ENCODE data around the gene TNIP2.
"Not testable (repeated sequence)": the region's sequence is repeated elsewhere in the genome, so short reads cannot be mapped to it uniquely, and the experiment has no call there.

Gene TNIP2

DNA sequence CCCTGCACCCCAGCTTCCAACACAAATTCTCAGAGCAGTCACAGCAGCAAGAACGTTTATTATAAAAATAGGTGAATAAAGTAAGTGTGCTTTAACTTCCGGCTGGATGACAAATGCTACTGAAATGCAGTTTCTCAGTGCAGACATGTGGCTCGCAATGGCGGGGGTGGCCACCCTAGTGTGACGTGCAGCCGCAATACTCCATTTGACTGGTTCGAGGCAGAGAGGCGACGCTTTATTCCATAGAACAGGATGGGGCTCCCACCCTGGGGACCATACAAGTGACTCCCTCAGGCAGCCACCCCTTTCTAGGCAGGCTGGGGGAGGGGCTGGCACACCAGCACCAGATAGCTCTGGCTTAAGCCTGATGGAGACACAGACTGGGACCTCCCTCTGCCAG, 14.5 kb downstream of the TNIP2 start:
- H3K36me3 ChIP-seq: peaks cover 36% of the 10 kb centered on the region
- no peaks in the 10 kb centered on the region for H3K27me3 ChIP-seq
- H3K4me1 ChIP-seq: peaks cover 11% of the 10 kb centered on the region
- no peak overlapping the region for H3K4me3 ChIP-seq (ENCODE audit: low read depth, low read length)
- TF ChIP-seq, protein P1, sequence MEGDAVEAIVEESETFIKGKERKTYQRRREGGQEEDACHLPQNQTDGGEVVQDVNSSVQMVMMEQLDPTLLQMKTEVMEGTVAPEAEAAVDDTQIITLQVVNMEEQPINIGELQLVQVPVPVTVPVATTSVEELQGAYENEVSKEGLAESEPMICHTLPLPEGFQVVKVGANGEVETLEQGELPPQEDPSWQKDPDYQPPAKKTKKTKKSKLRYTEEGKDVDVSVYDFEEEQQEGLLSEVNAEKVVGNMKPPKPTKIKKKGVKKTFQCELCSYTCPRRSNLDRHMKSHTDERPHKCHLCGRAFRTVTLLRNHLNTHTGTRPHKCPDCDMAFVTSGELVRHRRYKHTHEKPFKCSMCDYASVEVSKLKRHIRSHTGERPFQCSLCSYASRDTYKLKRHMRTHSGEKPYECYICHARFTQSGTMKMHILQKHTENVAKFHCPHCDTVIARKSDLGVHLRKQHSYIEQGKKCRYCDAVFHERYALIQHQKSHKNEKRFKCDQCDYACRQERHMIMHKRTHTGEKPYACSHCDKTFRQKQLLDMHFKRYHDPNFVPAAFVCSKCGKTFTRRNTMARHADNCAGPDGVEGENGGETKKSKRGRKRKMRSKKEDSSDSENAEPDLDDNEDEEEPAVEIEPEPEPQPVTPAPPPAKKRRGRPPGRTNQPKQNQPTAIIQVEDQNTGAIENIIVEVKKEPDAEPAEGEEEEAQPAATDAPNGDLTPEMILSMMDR (IDR thresholded peaks at IDR 0.05; ENCODE audit: low read depth, low read length): no peak
- H3K9me3 ChIP-seq: no peaks in the 10 kb centered on the region
- no peak for DNase-seq

- not testable (repeated sequence) for H3K9me3 ChIP-seq; DNase-seq; H3K27me3 ChIP-seq; H3K4me3 ChIP-seq (ENCODE audit: low read depth, low read length); H3K4me1 ChIP-seq
- H3K36me3 ChIP-seq: peaks cover 18% of the 10 kb centered on the region
Measured at GRCh38 chr4:2738296-2738695, 17.8 kb downstream of the TNIP2 start.

GRCh38 chr4:2735869-2736268, 20.3 kb downstream of the TNIP2 start:
- H3K4me1 ChIP-seq: no peaks in the 10 kb centered on the region
- TF ChIP-seq, protein P1 (IDR thresholded peaks at IDR 0.05; ENCODE audit: low read depth, low read length): no peak
- no peaks in the 10 kb centered on the region for H3K27me3 ChIP-seq
- no peaks in the 10 kb centered on the region; the same call in 1 of the 2 replicates for H3K9me3 ChIP-seq
- H3K36me3 ChIP-seq: peaks cover 22% of the 10 kb centered on the region
- DNase-seq: no peak
- no peak overlapping the region for H3K4me3 ChIP-seq (ENCODE audit: low read depth, low read length)

GRCh38 chr4:2734612-2735011, 21.5 kb downstream of the TNIP2 start:
- peaks cover 26% of the 10 kb centered on the region for H3K36me3 ChIP-seq
- no peaks in the 10 kb centered on the region; the same call in 1 of the 2 replicates for H3K9me3 ChIP-seq
- TF ChIP-seq, protein P1 (IDR thresholded peaks at IDR 0.05; ENCODE audit: low read depth, low read length): no peak

DNA sequence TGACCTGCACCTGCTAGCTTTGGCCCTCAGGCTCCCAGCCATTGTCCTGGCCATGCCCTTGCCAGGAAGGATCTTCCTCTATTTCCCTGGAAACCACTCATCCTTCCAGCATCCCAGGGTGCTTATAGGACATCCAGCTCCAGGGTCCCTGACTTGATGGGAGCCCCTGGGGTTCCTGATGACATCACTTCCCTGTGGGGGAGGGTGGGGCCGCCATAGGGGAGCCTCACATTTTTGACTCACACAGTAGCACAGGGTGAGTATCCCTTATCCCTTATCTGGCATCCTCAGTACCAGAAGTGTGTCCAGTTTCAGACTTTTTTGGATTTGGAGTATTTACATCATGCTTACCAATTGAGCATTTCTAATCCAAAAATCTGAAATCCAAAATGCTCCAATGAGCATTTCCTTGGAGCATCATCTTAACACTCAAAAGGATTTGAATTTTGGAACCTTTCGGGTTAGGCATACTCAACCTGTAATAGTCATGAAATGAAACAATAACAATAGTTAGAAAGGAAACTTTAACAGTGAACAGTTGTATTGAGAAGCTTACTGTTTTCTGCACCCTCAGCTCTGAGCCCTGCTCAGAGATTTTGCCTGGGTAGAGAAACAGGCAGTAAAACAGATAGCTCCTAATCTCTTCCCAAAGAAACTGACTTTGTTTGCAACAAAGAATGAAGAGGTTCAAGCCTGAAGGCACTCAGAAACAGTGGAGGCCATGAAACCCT, 22.1 kb downstream of the TNIP2 start:
- Histone ChIP-seq H3K4me1 (no peaks in the 10 kb centered on the region), H3K36me3 (peaks cover 31% of the 10 kb centered on the region), H3K4me3 (ENCODE audit: low read depth, low read length) (no peak overlapping the region), H3K9me3 (no peaks in the 10 kb centered on the region; the same call in 1 of the 2 replicates), H3K27me3 (no peaks in the 10 kb centered on the region)
- TF ChIP-seq, protein P1 (IDR thresholded peaks at IDR 0.05; ENCODE audit: low read depth, low read length): no peak
- no peak for DNase-seq

More at GRCh38 chr4:2734612-2735011, 21.5 kb downstream of the TNIP2 start:
- H3K4me1 ChIP-seq: no peaks in the 10 kb centered on the region
- no peaks in the 10 kb centered on the region for H3K27me3 ChIP-seq
- DNase-seq: no peak
- no peak overlapping the region for H3K4me3 ChIP-seq (ENCODE audit: low read depth, low read length)

- H3K4me3 ChIP-seq (ENCODE audit: low read depth, low read length): no peak overlapping the region
- no peaks in the 10 kb centered on the region; the same call in 1 of the 2 replicates for H3K9me3 ChIP-seq
- TF ChIP-seq, protein P1 (IDR thresholded peaks at IDR 0.05; ENCODE audit: low read depth, low read length): no peak
- no peaks in the 10 kb centered on the region for H3K4me1 ChIP-seq
- H3K36me3 ChIP-seq: peaks cover 31% of the 10 kb centered on the region
- H3K27me3 ChIP-seq: no peaks in the 10 kb centered on the region
- no peak for DNase-seq
Measured at GRCh38 chr4:2733001-2733843, 22.9 kb downstream of the TNIP2 start.

Data from BE2C (cell line).